GM12878 (cell line): ENCODE data around the gene STK10.

Source experiments
- CUX1 ChIP-seq: IDR thresholded peaks from 2 replicates; pipeline ENCODE4 v1.6.1; 2012; ENCODE audit warnings: improper control_type of control experiment, low read depth, low read length; ENCODE audit not compliant: insufficient replicate concordance
- POLR2A ChIP-seq: IDR thresholded peaks from 2 replicates; pipeline ENCODE4 v1.6.1; 2011; ENCODE audit warnings: low read depth, mild to moderate bottlenecking, low read length
- TF ChIP-seq, protein P1 (sequence below): IDR thresholded peaks from 2 replicates; pipeline ENCODE4 v1.6.1; 2012; ENCODE audit warnings: low read length, inconsistent platforms
- TF ChIP-seq, protein P2 (sequence below), 3 experiments: IDR thresholded peaks in 2 of 3; conservative IDR thresholded peaks in 1 of 3; 2 replicates each; pipeline ENCODE4 v1.5.1; 2011; ENCODE audit warnings: low read depth in 3 of 3, low read length in 3 of 3, mild to moderate bottlenecking in 3 of 3, control low read depth in 2 of 3, moderate library complexity in 2 of 3, inconsistent platforms in 1 of 3, mixed read lengths in 1 of 3; ENCODE audit not compliant: control insufficient read depth in 2 of 3, insufficient read depth in 1 of 3; ENCODE audit errors: extremely low read depth in 1 of 3

- TF ChIP-seq POLR2A, result no peak
- TF ChIP-seq, protein P1, sequence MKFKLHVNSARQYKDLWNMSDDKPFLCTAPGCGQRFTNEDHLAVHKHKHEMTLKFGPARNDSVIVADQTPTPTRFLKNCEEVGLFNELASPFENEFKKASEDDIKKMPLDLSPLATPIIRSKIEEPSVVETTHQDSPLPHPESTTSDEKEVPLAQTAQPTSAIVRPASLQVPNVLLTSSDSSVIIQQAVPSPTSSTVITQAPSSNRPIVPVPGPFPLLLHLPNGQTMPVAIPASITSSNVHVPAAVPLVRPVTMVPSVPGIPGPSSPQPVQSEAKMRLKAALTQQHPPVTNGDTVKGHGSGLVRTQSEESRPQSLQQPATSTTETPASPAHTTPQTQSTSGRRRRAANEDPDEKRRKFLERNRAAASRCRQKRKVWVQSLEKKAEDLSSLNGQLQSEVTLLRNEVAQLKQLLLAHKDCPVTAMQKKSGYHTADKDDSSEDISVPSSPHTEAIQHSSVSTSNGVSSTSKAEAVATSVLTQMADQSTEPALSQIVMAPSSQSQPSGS, result no peak
- no peak for TF ChIP-seq CUX1
- TF ChIP-seq, protein P2, sequence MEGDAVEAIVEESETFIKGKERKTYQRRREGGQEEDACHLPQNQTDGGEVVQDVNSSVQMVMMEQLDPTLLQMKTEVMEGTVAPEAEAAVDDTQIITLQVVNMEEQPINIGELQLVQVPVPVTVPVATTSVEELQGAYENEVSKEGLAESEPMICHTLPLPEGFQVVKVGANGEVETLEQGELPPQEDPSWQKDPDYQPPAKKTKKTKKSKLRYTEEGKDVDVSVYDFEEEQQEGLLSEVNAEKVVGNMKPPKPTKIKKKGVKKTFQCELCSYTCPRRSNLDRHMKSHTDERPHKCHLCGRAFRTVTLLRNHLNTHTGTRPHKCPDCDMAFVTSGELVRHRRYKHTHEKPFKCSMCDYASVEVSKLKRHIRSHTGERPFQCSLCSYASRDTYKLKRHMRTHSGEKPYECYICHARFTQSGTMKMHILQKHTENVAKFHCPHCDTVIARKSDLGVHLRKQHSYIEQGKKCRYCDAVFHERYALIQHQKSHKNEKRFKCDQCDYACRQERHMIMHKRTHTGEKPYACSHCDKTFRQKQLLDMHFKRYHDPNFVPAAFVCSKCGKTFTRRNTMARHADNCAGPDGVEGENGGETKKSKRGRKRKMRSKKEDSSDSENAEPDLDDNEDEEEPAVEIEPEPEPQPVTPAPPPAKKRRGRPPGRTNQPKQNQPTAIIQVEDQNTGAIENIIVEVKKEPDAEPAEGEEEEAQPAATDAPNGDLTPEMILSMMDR (IDR thresholded peaks at IDR 0.05 in 2 of 3, conservative IDR thresholded peaks at IDR 0.05 in 1 of 3; ENCODE audit: control insufficient read depth in 2 of 3, extremely low read depth in 1 of 3, insufficient read depth in 1 of 3, low read depth in 3 of 3, low read length in 3 of 3), result peak; percentile 43 to 49 (median 43)
These were observed 128.3 kb downstream of the STK10 start for GRCh38 chr5:172059661-172060100.
